Keratinocyte (primary cell): ENCODE measurements around the gene DGKH.

ENCODE experiments used
- EZH2 ChIP-seq: IDR thresholded peaks from one replicate; pipeline ENCODE4 v1.6.1; 2012; ENCODE audit warnings: inconsistent platforms, mild to moderate bottlenecking, low read length, moderate library complexity
- TF ChIP-seq, protein P1 (sequence below), 3 experiments: IDR thresholded peaks in 1 of 3; conservative IDR thresholded peaks in 1 of 3; optimal IDR thresholded peaks in 1 of 3; 2 replicates in 2 of 3; 3 replicates in 1 of 3; pipeline versions ENCODE3 to v1.5.1; 2011; ENCODE audit warnings: low read length in 3 of 3, mild to moderate bottlenecking in 3 of 3, moderate library complexity in 2 of 3, control low read depth in 1 of 3, inconsistent platforms in 1 of 3; ENCODE audit not compliant: insufficient read depth in 2 of 3; ENCODE audit errors: extremely low read depth in 1 of 3

DNA sequence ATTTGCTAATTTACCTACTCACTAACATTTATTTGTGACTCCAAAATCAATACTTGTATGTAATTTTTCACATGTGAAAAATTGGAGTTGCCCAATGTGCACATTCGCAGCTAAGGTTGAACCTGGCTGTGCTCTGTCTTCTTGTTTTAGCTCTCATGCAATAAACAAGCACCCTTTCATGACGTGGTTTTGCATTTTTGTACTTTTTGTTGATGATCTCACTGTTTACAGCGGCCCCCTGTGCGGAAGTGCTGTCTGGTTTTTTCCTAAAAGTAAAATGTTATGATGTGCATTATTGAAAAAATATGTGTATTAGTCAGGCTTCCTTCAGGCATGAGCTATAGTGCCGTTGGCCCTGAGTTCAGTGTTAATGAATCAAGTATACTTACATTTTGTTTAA is 18.1 kb downstream of the DGKH start:
- TF ChIP-seq, protein P1, sequence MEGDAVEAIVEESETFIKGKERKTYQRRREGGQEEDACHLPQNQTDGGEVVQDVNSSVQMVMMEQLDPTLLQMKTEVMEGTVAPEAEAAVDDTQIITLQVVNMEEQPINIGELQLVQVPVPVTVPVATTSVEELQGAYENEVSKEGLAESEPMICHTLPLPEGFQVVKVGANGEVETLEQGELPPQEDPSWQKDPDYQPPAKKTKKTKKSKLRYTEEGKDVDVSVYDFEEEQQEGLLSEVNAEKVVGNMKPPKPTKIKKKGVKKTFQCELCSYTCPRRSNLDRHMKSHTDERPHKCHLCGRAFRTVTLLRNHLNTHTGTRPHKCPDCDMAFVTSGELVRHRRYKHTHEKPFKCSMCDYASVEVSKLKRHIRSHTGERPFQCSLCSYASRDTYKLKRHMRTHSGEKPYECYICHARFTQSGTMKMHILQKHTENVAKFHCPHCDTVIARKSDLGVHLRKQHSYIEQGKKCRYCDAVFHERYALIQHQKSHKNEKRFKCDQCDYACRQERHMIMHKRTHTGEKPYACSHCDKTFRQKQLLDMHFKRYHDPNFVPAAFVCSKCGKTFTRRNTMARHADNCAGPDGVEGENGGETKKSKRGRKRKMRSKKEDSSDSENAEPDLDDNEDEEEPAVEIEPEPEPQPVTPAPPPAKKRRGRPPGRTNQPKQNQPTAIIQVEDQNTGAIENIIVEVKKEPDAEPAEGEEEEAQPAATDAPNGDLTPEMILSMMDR (optimal IDR thresholded peaks at IDR 0.05 in 1 of 3, IDR thresholded peaks at IDR 0.05 in 1 of 3, conservative IDR thresholded peaks at IDR 0.05 in 1 of 3; ENCODE audit: extremely low read depth in 1 of 3, insufficient read depth in 2 of 3, low read length in 3 of 3), result no peak
- no peak for TF ChIP-seq EZH2
